Lung (tissue), 12 donors: ENCODE data around the gene GRM8. TPM values are rescaled to one million over a fixed set of nuclear protein-coding genes. Genes with fewer than 3 reads are reported as not detected.

ENCODE experiments used
- ATAC-seq: fragments of 200-7000 bp; cut with Tn5 transposase; one replicate; pipeline ENCODE4 v1.9.1; 2020; ENCODE audit warnings: moderate number of reproducible peaks; ENCODE audit not compliant: insufficient read depth, low FRiP score
- DNase-seq, 3 donors: peaks; one replicate each; pipeline ENCODE4 v3.0.0-alpha.2; 2013 to 2017
- H3K27ac ChIP-seq, 2 donors: one replicate each; pipeline ENCODE4 v1.5.1; 2013; ENCODE audit warnings: mild to moderate bottlenecking in 2 of 2, moderate library complexity in 2 of 2, control low read depth in 1 of 2, inconsistent platforms in 1 of 2, low read depth in 1 of 2, low read length in 1 of 2
- H3K27me3 ChIP-seq, 3 donors: one replicate each; pipeline ENCODE4 v1.5.1; 2013; ENCODE audit warnings: low read length in 2 of 3; ENCODE audit not compliant: control insufficient read depth in 3 of 3, insufficient read depth in 3 of 3
- H3K36me3 ChIP-seq, 4 donors: one replicate each; pipeline ENCODE4 v1.5.1; 2013; ENCODE audit warnings: low read length in 4 of 4, mild to moderate bottlenecking in 1 of 4, moderate library complexity in 1 of 4; ENCODE audit not compliant: control insufficient read depth in 4 of 4, insufficient read depth in 4 of 4
- H3K4me1 ChIP-seq, 5 donors: one replicate each; pipeline ENCODE4 v1.5.1; 2013; ENCODE audit warnings: low read length in 5 of 5, mild to moderate bottlenecking in 2 of 5, moderate library complexity in 1 of 5; ENCODE audit not compliant: control insufficient read depth in 5 of 5, insufficient read depth in 5 of 5
- H3K4me3 ChIP-seq: one replicate; pipeline ENCODE4 v1.5.1; 2013; ENCODE audit warnings: mild to moderate bottlenecking, control low read depth, moderate library complexity
- H3K9ac ChIP-seq, 2 donors: one replicate each; pipeline ENCODE4 v1.5.1; 2013; ENCODE audit warnings: low read length in 2 of 2, control low read depth in 1 of 2; ENCODE audit not compliant: insufficient read depth in 1 of 2
- H3K9me3 ChIP-seq, 4 donors: one replicate each; pipeline ENCODE4 v1.5.1; 2013; ENCODE audit warnings: low read length in 3 of 4, mild to moderate bottlenecking in 1 of 4, moderate library complexity in 1 of 4; ENCODE audit not compliant: control insufficient read depth in 4 of 4, insufficient read depth in 3 of 4
- CTCF ChIP-seq: IDR thresholded peaks from 2 replicates; pipeline ENCODE4 v1.5.1; 2012; ENCODE audit warnings: mild to moderate bottlenecking; ENCODE audit errors: control extremely low read depth, extremely low read depth
- WGBS, 2 donors: extraction: QIAGEN DNeasy Blood & Tissue Kit; methylation state at CpG; one replicate each; pipeline ENCODE4 v1.1.7; 2013; 5-methylcytosine and 5-hydroxymethylcytosine counted together
- polyA plus RNA-seq, 2 donors: library from polyadenylated mRNA; stranded (reverse); fragments of 200-250 nt; gene quantifications; one replicate each; pipeline ENCODE4 v1.2.1, GENCODE V29; 2013
- total RNA-seq, 2 donors: library from RNA; depleted of rRNA in 1 of 2; stranded (reverse); fragments of >200 nt in 1 of 2; gene quantifications; one replicate each; pipeline ENCODE4 v1.2.1, GENCODE V29; 2014 to 2021
- donor health status: control.
- donor health status: control.
- donor health status: Bipolar disorder and iron deficiency.
- donor health status: healthy.
- donor health status: DM: yes; HTN: yes; CAD: no.

GRM8 gene
- total and polyA plus RNA-seq, 4 donors, result 0.01 to 0.83 (median 0.24) TPM; not detected in 1

GRCh38 chr7:126608339-126608776 is 644.4 kb downstream of the GRM8 start:
- H3K4me3 ChIP-seq, result no peak overlapping the region
- no peak overlapping the region for H3K9ac ChIP-seq
- no peaks in the 10 kb centered on the region for H3K36me3 ChIP-seq
- DNase-seq, result peak in 1 of 3 donors; percentile 2
- WGBS, 2 donors, result 62 to 66% methylated on average over 7 of the region's 7 CpGs
- H3K27me3 ChIP-seq, result no peaks in the 10 kb centered on the region
- no peak for ATAC-seq
- H3K9me3 ChIP-seq, result no peaks in the 10 kb centered on the region
- no peak for TF ChIP-seq CTCF
- H3K27ac ChIP-seq, result no peak overlapping the region
- H3K4me1 ChIP-seq, result no peaks in the 10 kb centered on the region

GRCh38 chr7:126606331-126606730 is 646.4 kb downstream of the GRM8 start:
- 97% methylated on average over 3 of the region's 3 CpGs for WGBS, 2 donors
- no peak overlapping the region for H3K4me3 ChIP-seq
- H3K9me3 ChIP-seq, result no peaks in the 10 kb centered on the region
- TF ChIP-seq CTCF, result no peak
- ATAC-seq (no peak), DNase-seq (peak in 1 of 3 donors; percentile 0)
- H3K36me3 ChIP-seq, result no peaks in the 10 kb centered on the region
- H3K27me3 ChIP-seq, result no peaks in the 10 kb centered on the region
- H3K4me1 ChIP-seq, result no peaks in the 10 kb centered on the region
- no peak overlapping the region for H3K9ac ChIP-seq
- H3K27ac ChIP-seq, result no peak overlapping the region

DNA sequence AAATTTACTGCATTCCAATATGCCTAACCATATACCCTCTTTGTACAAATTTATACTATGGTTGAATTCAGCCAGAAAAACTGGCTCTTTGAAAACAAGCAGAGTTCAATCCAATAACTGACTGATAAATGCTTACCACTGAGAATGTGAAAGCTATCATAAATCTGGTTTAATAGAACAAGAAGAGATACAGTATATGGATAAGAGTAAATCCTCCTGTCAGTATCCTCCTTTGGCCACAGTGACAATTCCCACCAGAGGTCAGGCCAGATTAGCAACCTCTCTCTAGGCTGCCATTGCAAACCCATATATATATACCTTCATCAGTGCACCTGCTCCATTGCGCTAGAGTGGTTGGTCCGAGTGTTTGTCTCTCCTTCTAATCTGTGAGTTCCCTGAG is 647.2 kb downstream of the GRM8 start:
- Histone ChIP-seq H3K36me3 (no peaks in the 10 kb centered on the region), H3K9me3 (no peaks in the 10 kb centered on the region), H3K27ac (no peak overlapping the region), H3K9ac (no peak overlapping the region), H3K27me3 (no peaks in the 10 kb centered on the region), H3K4me1 (no peaks in the 10 kb centered on the region), H3K4me3 (no peak overlapping the region)
- TF ChIP-seq CTCF, result no peak
- no peak for DNase-seq
- ATAC-seq, result no peak
- 89 to 93% methylated on average over 2 of the region's 2 CpGs for WGBS, 2 donors

GRCh38 chr7:126605056-126605455 is 647.7 kb downstream of the GRM8 start:
- no peak overlapping the region for H3K4me3 ChIP-seq
- H3K4me1 ChIP-seq, result no peaks in the 10 kb centered on the region
- ATAC-seq (no peak), DNase-seq (no peak)
- 53 to 67% methylated on average over 3 of the region's 3 CpGs for WGBS, 2 donors
- no peak for TF ChIP-seq CTCF
- no peak overlapping the region for H3K27ac ChIP-seq
- no peaks in the 10 kb centered on the region for H3K27me3 ChIP-seq
- no peak overlapping the region for H3K9ac ChIP-seq
- no peaks in the 10 kb centered on the region for H3K36me3 ChIP-seq
- H3K9me3 ChIP-seq, result no peaks in the 10 kb centered on the region
